Heart left ventricle (tissue), 16 donors: ENCODE data around the gene MTIF3. TPM values are rescaled to one million over a fixed set of nuclear protein-coding genes. Genes with fewer than 3 reads are reported as not detected.

Experiments used
- ATAC-seq, 4 donors: fragments of 200-7000 bp; cut with Tn5 transposase; one replicate each; pipeline ENCODE4 v1.9.1; 2020 to 2022; ENCODE audit warnings: moderate library complexity in 4 of 4, mild to moderate bottlenecking in 3 of 4, moderate number of reproducible peaks in 1 of 4
- DNase-seq, 5 donors: peaks; one replicate each; pipeline ENCODE4 v3.0.0-alpha.2; 2020
- H3K27ac ChIP-seq, 12 donors: fragments of 200-600 bp; sonication (generic) in 4 of 12; one replicate each; pipeline versions ENCODE4 v1.5.0 to v1.8.0; 2016 to 2022; ENCODE audit warnings: mild to moderate bottlenecking in 2 of 12
- H3K27me3 ChIP-seq, 9 donors: fragments of 200-600 bp; sonication (generic) in 2 of 9; one replicate each; pipeline versions ENCODE4 v1.5.1 to v1.8.0; 2016 to 2022; ENCODE audit warnings: mild to moderate bottlenecking in 3 of 9
- H3K36me3 ChIP-seq, 9 donors: fragments of 200-600 bp; sonication (generic) in 2 of 9; one replicate each; pipeline versions ENCODE4 v1.5.0 to v1.8.0; 2018 to 2022; ENCODE audit warnings: mild to moderate bottlenecking in 2 of 9
- H3K4me1 ChIP-seq, 12 donors: fragments of 200-600 bp; sonication (generic) in 4 of 12; one replicate each; pipeline versions ENCODE4 v1.5.0 to v1.8.0; 2016 to 2022; ENCODE audit warnings: mild to moderate bottlenecking in 3 of 12
- H3K4me3 ChIP-seq, 12 donors: fragments of 200-600 bp; sonication (generic) in 4 of 12; one replicate each; pipeline versions ENCODE4 v1.5.0 to v1.8.0; 2017 to 2022; ENCODE audit warnings: mild to moderate bottlenecking in 9 of 12, moderate library complexity in 4 of 12
- H3K9me3 ChIP-seq, 12 donors: fragments of 200-600 bp; sonication (generic) in 4 of 12; one replicate each; pipeline versions ENCODE4 v1.5.0 to v1.8.0; 2016 to 2022; ENCODE audit warnings: mild to moderate bottlenecking in 1 of 12
- CTCF ChIP-seq, 12 donors: fragments of 200-600 bp; sonication (generic) in 4 of 12; IDR thresholded peaks; one replicate each; pipeline versions ENCODE4 v1.5.0 to v1.8.0; 2018 to 2022; ENCODE audit warnings: antibody characterized with exemption in 12 of 12, mild to moderate bottlenecking in 5 of 12
- POLR2A ChIP-seq, 2 donors: fragments of 450-650 bp; IDR thresholded peaks; one replicate each; pipeline ENCODE4 v1.6.1; 2017; ENCODE audit warnings: antibody characterized with exemption in 2 of 2, mild to moderate bottlenecking in 2 of 2, moderate library complexity in 2 of 2
- WGBS, 4 donors: extraction: QIAGEN DNeasy Blood & Tissue Kit in 2 of 4; methylation state at CpG; one replicate each; pipeline versions ENCODE4 v1.1.5 to v1.1.7; 2013 to 2018; 5-methylcytosine and 5-hydroxymethylcytosine counted together
- intact Hi-C, 10 donors: fragments of 100-400 bp; cut with DNase I; formaldehyde crosslinking; loops; one replicate each; pipeline versions ENCODE4 v1.11.1 to v1.14.2; 2022
- polyA plus RNA-seq, 2 donors: library from polyadenylated mRNA; stranded (reverse); fragments of 200-250 nt; gene quantifications; one replicate each; pipeline ENCODE4 v1.2.3, GENCODE V29; 2013
- total RNA-seq, 9 donors: library from RNA; depleted of rRNA in 2 of 9; stranded (reverse); fragments of >200 nt in 2 of 9; fragmentation: NEBNext Ultra II Directional in 3 of 9; extraction: Animal tissue kit (Norgen Biotek cat#: 25700) in 3 of 9; gene quantifications; one replicate each; pipeline versions ENCODE4 v1.1.0 to v1.2.4, GENCODE V29; 2016 to 2023
- donor health status: ischemic (EF 13 %, LVEDD 7.1; RV severe dilation, severe dysfunction).
- donor health status: healthy with polysubstance abuse.
- donor health status: DM: no; HTN: yes; CAD: no.
- donor health status: DM: no; HTN: no; CAD: no.
- donor health status: ischemic (EF 25% LVEDD 6.9; RV normal size, moderate dysfunction).
- donor health status: ischemic (EF 25% LVEDD 5.7; RV mildly dilated, moderate dysfunction).
- donor health status: healthy.
- donor health status: DM: yes; HTN: yes; CAD: no.
- donor health status: ischemic (EF 35%, LVEDD 5.7; RV mildly dilated, moderate dysfunction).
- donor health status: nonischemic (EF 11% LVEDD 7.7; RV severe dilation, severe dysfunction).
- donor health status: DM: yes; HTN: yes; CAD: no.
- donor health status: PGD.
- donor health status: ischemic (EF 29% LVEDD 5.4; RV normal size, mild dysfunction).
- donor health status: nonischemic (EF 23%, LVEDD 6.1; RV moderate dilation, normal function).

MTIF3 gene
- total and polyA plus RNA-seq, 11 donors: 101 to 257 (median 136) TPM

DNA sequence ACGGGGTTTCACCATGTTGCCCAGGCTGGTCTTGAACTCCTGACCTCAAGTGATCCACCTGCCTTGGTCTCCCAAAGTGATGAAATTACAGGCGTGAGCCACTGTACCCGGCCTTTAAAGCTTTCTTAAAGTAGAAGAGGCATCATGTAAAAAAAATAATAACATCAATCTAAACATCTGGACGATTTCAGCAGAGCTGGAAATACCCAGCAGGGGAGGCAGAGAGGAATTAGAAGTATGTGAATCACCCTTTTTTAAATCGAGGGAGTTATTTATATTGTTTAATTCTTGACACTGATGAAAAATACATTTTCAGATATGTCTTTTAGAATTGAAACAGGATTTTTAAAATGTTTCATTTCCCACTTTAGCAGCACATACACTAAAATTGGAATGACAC, 37.4 kb upstream of the MTIF3 start:
- Histone ChIP-seq H3K36me3 (no peaks in the 10 kb centered on the region), H3K9me3 (no peaks in the 10 kb centered on the region), H3K27me3 (no peaks in the 10 kb centered on the region), H3K4me1 (peaks cover 0 to 5% (median 0%) of the 10 kb centered on the region in 12 donors), H3K27ac (no peak overlapping the region), H3K4me3 (no peak overlapping the region)
- DNase-seq (no peak), ATAC-seq (no peak)
- TF ChIP-seq CTCF (IDR thresholded peaks at IDR 0.05) (no peak), POLR2A (IDR thresholded peaks at IDR 0.05) (no peak)
- intact Hi-C loops: no loop called here
- 56 to 66% (median 58%) methylated on average over 5 of the region's 5 CpGs for WGBS, 4 donors

- TF ChIP-seq POLR2A (IDR thresholded peaks at IDR 0.05) (no peak), CTCF (IDR thresholded peaks at IDR 0.05) (no peak)
- 90 to 95% (median 93%) methylated on average over 9 to 11 of the region's 11 CpGs for WGBS, 4 donors
Measured at GRCh38 chr13:27483421-27483820, 33.1 kb upstream of the MTIF3 start.

GRCh38 chr13:27482983-27483382, 32.6 kb upstream of the MTIF3 start:
- Histone ChIP-seq H3K27me3 (peaks cover 0 to 15% (median 0%) of the 10 kb centered on the region in 9 donors), H3K27ac (peak overlapping the region in 1 of 12 donors; percentile 67), H3K36me3 (no peaks in the 10 kb centered on the region), H3K4me3 (peak overlapping the region in 1 of 12 donors; percentile 35), H3K4me1 (peaks cover 0 to 5% (median 0%) of the 10 kb centered on the region in 12 donors), H3K9me3 (peaks cover 0 to 7% (median 0%) of the 10 kb centered on the region in 12 donors)
- WGBS, 4 donors: 81 to 87% (median 81%) methylated on average over 7 of the region's 7 CpGs
- peak in 3 of 4 donors; percentile 28 to 81 (median 54) for ATAC-seq
- TF ChIP-seq POLR2A (IDR thresholded peaks at IDR 0.05) (no peak), CTCF (IDR thresholded peaks at IDR 0.05) (no peak)
- peak in 1 of 5 donors; percentile 34 for DNase-seq
- intact Hi-C loops: no loop called here

More at GRCh38 chr13:27483421-27483820, 33.1 kb upstream of the MTIF3 start:
- Histone ChIP-seq H3K27me3 (peaks cover 0 to 15% (median 0%) of the 10 kb centered on the region in 9 donors), H3K4me1 (peaks cover 0 to 5% (median 0%) of the 10 kb centered on the region in 12 donors), H3K9me3 (peaks cover 0 to 7% (median 0%) of the 10 kb centered on the region in 12 donors), H3K36me3 (no peaks in the 10 kb centered on the region), H3K27ac (peak overlapping the region in 1 of 12 donors; percentile 66), H3K4me3 (no peak overlapping the region)
- DNase-seq (no peak), ATAC-seq (no peak)
- intact Hi-C loops: no loop called here

GRCh38 chr13:27481766-27482165, 31.4 kb upstream of the MTIF3 start:
- H3K27me3 ChIP-seq: peaks cover 0 to 15% (median 0%) of the 10 kb centered on the region in 9 donors
- intact Hi-C loops: no loop called here
- TF ChIP-seq POLR2A (IDR thresholded peaks at IDR 0.05) (no peak), CTCF (IDR thresholded peaks at IDR 0.05) (peak; percentile 30 to 58 (median 45))
- peak in 1 of 5 donors; percentile 67 for DNase-seq
- 22 to 34% (median 25%) methylated on average over 10 to 11 of the region's 11 CpGs for WGBS, 4 donors
- H3K36me3 ChIP-seq: no peaks in the 10 kb centered on the region
- H3K4me3 ChIP-seq: no peak overlapping the region
- peaks cover 0 to 7% (median 0%) of the 10 kb centered on the region in 12 donors for H3K9me3 ChIP-seq
- H3K4me1 ChIP-seq: peaks cover 0 to 5% (median 0%) of the 10 kb centered on the region in 12 donors
- no peak overlapping the region for H3K27ac ChIP-seq
- peak in 3 of 4 donors; percentile 16 to 48 (median 45) for ATAC-seq
